DMS153 (cell line): ENCODE results near the gene PET100.

ENCODE experiments used
- DNase-seq: peaks from one replicate; lab custom pipeline; 2025; lab: John Stamatoyannopoulos, UW

Gene PET100

GRCh38 chr19:7650148-7650547 lies 20.6 kb downstream of the PET100 start:
- no peak for DNase-seq

- peak; percentile 80 for DNase-seq
Observed at GRCh38 chr19:7652061-7652641, 22.6 kb downstream of the PET100 start.

- DNase-seq: no peak
Observed at GRCh38 chr19:7654401-7654800, 24.8 kb downstream of the PET100 start.

- DNase-seq: no peak
Observed at GRCh38 chr19:7655581-7655980, 26.0 kb downstream of the PET100 start.

GRCh38 chr19:7657131-7657751 lies 27.6 kb downstream of the PET100 start:
- no peak for DNase-seq

GRCh38 chr19:7658219-7658686 lies 28.7 kb downstream of the PET100 start:
- DNase-seq: no peak

GRCh38 chr19:7661744-7662538 lies 32.3 kb downstream of the PET100 start:
- DNase-seq: no peak

- no peak for DNase-seq
Observed at GRCh38 chr19:7662657-7663056, 33.1 kb downstream of the PET100 start.

- no peak for DNase-seq
Observed at GRCh38 chr19:7663706-7664105, 34.1 kb downstream of the PET100 start.

GRCh38 chr19:7665076-7665475 lies 35.5 kb downstream of the PET100 start:
- DNase-seq: no peak

GRCh38 chr19:7668842-7669241 lies 39.2 kb downstream of the PET100 start, which contains the start of gene RETN:
Gene RETN, plus strand, starts transcription at chr19:7669049. Its CDS starts 278 bp downstream, at chr19:7669327.
- no peak for DNase-seq

GRCh38 chr19:7669641-7670040 lies 40.0 kb downstream of the PET100 start:
- no peak for DNase-seq

- no peak for DNase-seq
Observed at GRCh38 chr19:7670150-7670783, 40.7 kb downstream of the PET100 start.

GRCh38 chr19:7670790-7671189 lies 41.2 kb downstream of the PET100 start:
- no peak for DNase-seq

- no peak for DNase-seq
Observed at GRCh38 chr19:7672522-7672921, 42.9 kb downstream of the PET100 start.

GRCh38 chr19:7674010-7675005 lies 44.7 kb downstream of the PET100 start:
- DNase-seq: no peak

GRCh38 chr19:7676376-7676775 lies 46.8 kb downstream of the PET100 start:
- DNase-seq: no peak

- DNase-seq: no peak
Observed at GRCh38 chr19:7676854-7677253, 47.3 kb downstream of the PET100 start, which contains the start of gene MCEMP1. Gene MCEMP1, plus strand, starts transcription at chr19:7677090. Its CDS starts 31 bp downstream, at chr19:7677121.

- no peak for DNase-seq
Observed at GRCh38 chr19:7677669-7678311, 48.2 kb downstream of the PET100 start.

GRCh38 chr19:7678971-7679751 lies 49.6 kb downstream of the PET100 start:
- peak; percentile 46 for DNase-seq
